Activated CD8-positive, alpha-beta memory T cell treated with anti-CD3 and anti-CD28 coated beads for 36 hours (primary cell): ENCODE results near the gene CTPS2. TPM values are rescaled to one million over a fixed set of nuclear protein-coding genes. Genes with fewer than 3 reads are reported as not detected.
"Not testable (repeated sequence)": the region's sequence is repeated elsewhere in the genome, so short reads cannot be mapped to it uniquely, and the experiment has no call there.

ENCODE experiments used
- CTCF ChIA-PET: fragments of 350-600 bp; sonication (Branson Sonifier 250); formaldehyde crosslinking; loops from one replicate; lab custom pipeline; 2021; ENCODE audit warnings: antibody characterized with exemption; lab: Charles Lee
- POLR2A ChIA-PET: fragments of 350-600 bp; sonication (Branson Sonifier 250); formaldehyde crosslinking; loops from one replicate; lab custom pipeline; 2021; ENCODE audit warnings: antibody characterized with exemption; lab: Charles Lee
- total RNA-seq, 2 experiments: library from RNA; stranded (reverse); gene quantifications; one replicate each; pipeline ENCODE4 v1.2.3, GENCODE V29; 2021

CTPS2 gene, protein sequence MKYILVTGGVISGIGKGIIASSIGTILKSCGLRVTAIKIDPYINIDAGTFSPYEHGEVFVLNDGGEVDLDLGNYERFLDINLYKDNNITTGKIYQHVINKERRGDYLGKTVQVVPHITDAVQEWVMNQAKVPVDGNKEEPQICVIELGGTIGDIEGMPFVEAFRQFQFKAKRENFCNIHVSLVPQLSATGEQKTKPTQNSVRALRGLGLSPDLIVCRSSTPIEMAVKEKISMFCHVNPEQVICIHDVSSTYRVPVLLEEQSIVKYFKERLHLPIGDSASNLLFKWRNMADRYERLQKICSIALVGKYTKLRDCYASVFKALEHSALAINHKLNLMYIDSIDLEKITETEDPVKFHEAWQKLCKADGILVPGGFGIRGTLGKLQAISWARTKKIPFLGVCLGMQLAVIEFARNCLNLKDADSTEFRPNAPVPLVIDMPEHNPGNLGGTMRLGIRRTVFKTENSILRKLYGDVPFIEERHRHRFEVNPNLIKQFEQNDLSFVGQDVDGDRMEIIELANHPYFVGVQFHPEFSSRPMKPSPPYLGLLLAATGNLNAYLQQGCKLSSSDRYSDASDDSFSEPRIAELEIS
- total RNA-seq: 1 to 10 TPM; 5.3 to 6.3 TPM

DNA sequence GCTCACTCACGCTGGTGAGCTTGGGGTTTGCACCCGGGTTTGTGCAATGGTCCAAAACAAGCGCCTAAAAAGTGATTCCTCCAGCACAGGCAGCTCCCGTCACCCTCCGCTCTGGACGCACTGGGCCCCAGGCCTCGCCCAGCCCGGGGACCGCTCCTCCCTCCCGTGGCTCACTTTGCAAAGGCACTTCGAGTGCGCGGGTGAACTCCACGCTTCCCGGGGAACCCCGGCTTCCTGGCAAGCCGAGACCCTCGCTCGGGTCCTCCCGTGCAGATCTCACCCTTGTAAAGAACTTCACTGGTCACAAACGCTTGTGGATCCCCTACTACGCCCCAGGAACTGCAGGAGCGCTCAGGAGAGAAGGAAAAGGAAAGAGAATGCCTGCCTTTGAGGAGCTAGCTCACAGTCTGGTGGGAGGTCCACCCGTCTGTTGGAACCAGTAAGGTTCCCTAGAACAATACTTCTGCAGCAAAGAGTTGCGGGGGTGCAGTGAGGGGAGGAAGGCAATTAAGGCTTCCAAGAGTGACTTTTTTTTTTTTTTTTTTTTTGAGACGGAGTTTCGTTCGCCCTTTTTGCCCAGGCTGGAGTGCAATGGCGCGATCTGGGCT is at the start of gene CTPS2:
CTPS2 (minus strand) TSS at position 122 of the 608 bp plus-strand sequence. CDS start 9,767 bp downstream, outside the sequence.
- CTCF ChIA-PET: no interaction called here
- POLR2A ChIA-PET: no interaction called here

DNA sequence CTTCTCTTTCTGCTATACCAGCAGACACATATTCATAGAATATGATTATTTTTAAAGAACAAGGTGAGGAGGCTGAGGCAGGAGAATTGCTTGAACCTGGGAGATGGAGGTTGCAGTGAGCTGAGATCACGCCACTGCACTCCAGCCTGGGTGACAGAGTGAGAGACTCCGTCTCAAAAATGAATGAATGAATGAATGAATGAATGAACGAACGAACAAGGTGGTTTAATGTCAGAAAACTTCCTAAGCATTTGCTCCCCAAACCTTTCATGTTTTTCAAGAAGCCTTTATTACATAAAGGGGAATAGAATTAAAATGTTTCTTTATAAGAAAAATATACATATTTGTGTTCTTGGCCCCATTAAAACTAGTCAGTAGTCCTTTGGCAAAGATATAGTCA is 49.0 kb upstream of the CTPS2 start:
- CTCF ChIA-PET, POLR2A ChIA-PET: not testable (repeated sequence)

DNA sequence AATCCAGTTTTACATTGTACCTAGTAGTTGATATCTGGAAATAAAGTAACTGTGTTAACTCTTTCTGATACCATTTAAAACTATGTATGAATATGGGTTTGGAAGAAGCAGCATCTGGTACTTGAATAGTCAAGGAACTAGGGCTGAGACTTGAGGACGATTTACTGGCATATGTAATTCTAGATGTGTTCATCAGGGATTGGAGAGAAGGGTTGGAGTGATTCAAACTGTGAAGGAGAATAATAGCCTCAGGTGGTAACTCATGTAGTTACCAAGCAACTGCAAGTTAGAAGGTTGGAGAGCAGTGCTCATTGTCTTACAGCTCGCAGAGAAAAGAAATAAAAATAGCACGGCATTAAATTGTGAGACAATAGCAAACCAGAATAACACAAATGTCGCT is 44.3 kb upstream of the CTPS2 start:
- ChIA-PET CTCF (no interaction called here), POLR2A (no interaction called here)

DNA sequence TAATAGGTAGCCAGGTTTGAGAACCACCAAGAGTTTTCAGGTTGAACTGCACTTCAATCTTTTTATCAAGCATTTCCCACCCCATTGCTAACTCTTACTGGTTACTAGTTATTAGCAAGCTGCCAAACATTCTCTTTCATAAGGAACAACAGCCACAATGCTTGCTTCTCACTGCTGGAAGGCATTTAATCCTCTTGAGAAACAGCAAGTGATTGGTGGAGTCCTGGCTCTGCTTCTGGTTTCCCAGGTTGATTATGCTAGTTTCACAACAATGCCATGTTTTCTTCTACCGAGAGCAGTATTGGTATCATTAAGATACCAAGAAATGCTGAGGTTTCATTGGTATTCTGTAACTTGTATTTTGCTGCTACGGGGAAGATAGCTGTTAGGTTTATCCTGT is 41.5 kb upstream of the CTPS2 start:
- CTCF ChIA-PET: no interaction called here
- POLR2A ChIA-PET: no interaction called here

DNA sequence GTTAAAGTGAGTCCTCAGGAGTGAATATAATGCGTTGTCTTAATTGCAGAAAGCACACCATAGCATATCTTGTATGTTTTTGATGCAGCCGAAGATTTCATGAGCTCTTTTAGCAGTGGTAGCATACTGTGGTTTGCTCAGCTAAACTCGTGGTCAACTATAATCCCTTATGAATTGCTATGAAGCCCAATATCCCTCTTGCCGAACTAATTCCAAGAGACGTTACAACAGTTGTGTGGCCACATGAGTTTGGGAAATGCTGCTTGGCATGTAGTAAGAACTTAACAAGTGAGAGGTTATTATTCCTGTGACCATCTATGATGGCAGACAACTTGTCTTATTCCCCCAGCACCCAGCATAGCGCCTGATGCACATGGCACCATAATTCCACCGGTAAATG is 37.7 kb upstream of the CTPS2 start:
- ChIA-PET CTCF (no interaction called here), POLR2A (no interaction called here)

DNA sequence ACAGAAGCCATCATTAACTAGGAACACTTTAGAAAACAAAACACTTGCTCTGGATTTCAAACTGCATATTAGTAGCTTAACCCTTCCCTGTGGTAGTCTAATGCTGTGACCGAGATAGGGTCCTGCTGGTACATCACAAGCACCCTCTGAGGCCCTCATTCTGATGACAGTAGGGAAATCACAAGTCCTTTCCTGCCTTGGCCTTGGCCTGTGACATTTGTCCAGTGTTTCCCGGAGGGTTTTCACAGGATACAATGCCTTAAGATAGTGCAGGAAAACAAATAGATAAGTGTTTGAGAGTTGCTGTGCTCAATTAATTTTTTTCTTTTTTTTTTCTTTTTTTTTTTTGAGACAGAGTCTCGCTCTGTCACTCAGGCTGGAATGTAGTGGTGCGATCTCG is 36.0 kb upstream of the CTPS2 start:
- ChIA-PET CTCF (no interaction called here), POLR2A (no interaction called here)

DNA sequence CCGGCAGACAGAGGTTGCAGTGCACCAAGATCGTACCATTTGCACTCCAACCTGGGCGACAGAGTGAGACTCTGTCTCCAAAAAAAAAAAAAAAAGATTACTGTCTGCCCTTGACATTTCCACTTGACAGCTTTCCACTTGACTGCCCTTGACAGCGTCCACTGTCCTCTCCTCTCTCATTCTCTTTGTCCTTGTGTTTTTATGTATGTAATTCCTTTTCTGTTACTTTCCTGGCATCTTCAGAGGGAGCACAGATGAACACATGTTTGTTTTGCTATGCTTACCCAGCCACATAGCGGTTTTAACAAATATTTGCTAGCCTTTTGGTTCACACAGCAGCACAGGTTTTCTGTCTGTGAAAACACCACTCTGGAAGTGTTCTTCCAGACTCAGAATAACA is 33.2 kb upstream of the CTPS2 start:
- POLR2A ChIA-PET: no interaction called here
- CTCF ChIA-PET: no interaction called here

DNA sequence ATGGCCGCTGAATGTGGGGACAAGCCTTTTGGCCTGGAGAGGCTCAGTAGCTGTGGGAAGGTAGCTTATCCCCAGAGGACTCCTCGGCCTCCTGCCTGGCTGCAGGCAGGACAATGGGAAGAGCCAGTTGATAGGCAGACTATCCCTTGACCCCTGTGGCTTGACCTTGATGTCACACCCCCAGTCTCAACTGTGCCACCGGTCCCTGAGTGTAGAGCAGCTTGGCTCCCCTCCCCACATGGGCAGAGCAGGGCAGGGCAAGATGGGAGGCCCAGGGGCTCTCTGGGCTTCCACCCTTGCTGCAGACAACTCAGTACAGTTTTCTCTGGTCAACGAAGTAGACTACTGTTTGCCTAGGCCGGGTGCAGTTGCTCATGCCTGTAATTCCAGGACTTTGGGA is 32.6 kb upstream of the CTPS2 start:
- ChIA-PET POLR2A (no interaction called here), CTCF (no interaction called here)

DNA sequence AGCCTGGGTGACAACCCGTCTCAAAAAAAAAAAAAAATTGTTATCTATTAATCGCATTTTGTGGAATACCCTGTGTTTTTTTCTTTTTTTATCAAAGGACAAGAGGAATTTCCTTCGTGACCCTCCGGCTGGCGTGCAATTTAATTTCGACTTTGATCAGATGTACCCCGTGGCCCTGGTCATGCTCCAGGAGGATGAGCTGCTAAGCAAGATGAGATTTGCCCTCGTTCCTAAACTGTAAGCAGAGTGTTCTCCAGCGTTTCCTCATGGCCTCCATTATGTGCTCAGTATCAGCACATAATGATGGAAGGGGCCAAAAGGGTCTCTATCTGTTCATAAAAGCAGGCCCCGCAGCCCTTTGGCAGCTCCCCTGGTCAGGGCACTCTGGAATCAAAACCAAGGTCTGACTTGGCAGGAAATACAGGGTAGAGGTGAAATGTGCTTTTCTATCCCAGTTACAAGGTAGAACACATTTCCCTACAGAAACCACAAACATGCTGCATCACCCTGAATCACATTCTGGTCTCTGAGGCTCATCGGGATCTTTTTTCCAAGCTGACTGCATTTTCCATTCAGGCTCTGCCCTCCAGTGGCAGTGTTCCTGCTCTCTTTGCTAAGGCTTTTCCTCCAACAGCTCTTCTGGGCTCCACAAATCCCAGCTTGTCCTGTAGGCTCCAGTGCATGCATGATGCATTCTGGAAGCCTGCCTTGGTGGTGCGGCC is 31.3 kb upstream of the CTPS2 start:
- ChIA-PET CTCF (no interaction called here), POLR2A (no interaction called here)

DNA sequence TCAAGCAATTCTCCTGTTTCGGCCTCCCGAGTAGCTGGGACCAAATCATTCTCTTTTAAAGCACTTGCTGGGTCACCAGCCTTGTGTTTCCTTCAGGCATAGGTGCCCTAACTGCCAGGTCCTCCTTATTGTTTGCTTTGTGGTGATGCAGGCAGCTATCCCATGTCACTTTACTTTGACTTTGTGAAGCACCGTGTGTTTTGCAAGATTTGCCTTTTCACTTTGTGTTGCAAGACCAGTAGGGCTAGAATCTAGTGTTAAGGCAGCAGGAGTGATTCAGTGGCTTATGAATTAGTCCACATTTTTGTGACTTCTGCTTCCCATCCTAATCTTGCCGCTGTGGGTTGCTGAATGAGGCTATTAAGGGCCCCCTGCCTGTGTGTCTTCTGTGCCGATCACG is 27.1 kb upstream of the CTPS2 start:
- ChIA-PET CTCF (no interaction called here), POLR2A (interaction anchor here (0.7 kb wide), 1 partner anchor 1073 kb away, joined by 3 read pairs; no protein-coding TSS in a partner anchor)

DNA sequence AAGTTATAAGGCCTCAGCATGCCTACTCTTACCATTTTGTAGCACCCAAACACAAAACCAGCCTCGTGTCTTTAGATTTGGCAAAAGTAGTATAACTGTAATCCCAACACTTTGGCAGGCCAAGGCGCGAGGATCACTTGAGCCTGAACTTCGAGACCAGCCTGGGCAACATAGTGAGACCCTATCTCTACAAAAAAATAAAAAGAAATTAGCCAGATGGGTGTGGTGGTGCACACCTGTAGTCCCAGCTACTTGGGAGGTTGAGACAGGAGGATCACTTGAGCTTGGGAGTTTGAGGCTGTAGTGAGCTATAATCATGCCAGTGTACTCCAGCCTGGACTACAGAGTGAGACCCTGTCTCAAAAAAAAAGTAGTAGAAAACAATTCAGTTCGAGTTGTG is 24.6 kb upstream of the CTPS2 start:
- POLR2A ChIA-PET: no interaction called here
- CTCF ChIA-PET: no interaction called here

DNA sequence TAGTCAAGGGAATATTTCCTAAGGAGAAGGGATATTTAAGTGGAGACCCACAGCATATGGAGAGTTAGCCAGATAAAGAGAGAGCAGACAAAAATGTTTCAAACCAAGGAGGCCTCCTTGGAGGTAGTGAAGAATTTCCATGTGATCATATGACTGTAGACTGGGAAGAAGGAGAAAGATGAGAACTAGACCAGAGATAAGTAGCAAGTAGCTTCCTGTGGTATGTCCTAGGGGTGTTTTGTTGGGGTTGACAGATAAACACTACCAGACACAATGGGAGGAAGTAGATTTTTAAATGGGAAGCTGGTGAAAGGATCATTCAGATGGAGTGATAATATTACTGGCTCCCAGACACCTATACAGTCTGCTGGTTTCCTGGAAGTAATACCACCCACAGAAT is 20.5 kb upstream of the CTPS2 start:
- POLR2A ChIA-PET: interaction anchor here (0.5 kb wide), 1 partner anchor 11 kb away, joined by 5 read pairs; no protein-coding TSS in a partner anchor
- CTCF ChIA-PET: no interaction called here

DNA sequence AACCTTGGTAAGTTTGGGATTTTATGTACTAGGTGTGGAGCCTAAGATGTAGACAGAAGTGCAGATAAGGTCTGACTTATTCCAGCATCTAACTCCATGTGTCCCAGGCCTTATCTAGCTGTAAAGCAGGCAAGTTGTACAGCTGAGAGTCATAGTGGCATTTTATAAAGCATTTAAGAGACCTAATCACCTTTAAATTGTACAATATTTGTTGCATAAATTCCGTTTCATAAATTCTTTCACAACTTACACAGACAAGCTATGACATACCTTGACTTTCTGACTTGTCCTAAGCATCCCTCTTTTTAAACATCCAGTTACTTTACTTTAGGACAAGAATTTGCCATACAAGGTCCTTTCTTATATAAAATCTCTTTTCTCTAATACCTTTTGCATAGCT is 18.0 kb upstream of the CTPS2 start:
- ChIA-PET CTCF (no interaction called here), POLR2A (no interaction called here)

DNA sequence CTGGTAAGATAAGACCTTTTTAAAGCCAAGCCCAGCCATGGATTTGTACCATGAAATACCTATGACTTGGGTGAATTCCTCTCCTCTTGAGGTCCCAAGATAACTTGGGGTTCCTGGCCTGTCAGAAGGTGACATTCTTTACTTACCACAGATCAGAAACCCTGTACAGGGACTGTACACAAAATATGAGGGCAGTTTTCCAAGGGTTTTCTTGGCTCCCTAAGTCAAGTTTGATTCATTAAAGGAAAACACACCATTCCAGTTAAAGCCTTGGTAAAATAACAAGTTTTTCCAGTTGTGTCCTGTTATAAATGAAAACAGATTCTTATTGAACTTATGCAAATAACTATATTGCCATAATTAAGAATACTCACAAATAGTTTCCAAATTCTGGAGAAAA is 15.2 kb upstream of the CTPS2 start:
- ChIA-PET POLR2A (no interaction called here), CTCF (no interaction called here)

DNA sequence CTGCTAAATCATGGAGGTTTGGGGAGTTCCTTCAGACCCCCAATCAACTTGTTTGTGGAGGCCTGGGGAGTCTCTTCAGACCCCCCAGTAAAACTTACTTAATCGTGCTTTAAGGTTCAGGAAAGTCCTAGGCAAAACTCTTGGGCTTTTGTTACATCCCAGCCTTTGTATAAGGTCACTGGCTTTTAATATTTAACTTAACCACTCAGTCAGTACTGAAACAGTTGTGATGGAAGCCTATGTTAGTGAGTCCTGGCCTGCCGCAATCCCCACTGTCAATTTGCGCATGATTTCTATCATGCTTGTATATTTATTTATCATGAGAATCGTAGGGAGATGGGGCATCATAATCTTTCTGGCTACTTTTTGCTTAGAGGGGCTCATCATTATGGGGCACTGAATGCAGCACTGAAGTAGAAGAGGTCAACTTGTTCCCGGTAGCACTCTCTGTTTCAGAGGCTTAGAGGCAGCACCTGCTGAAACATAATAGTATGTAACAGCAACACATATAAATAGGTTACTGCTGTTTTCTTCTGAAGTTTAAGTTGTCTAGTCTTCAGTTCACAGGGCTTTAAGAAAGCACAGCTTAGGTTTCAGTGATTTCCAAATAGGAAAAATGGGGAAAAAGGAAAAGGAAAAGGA is 14.0 kb upstream of the CTPS2 start:
- POLR2A ChIA-PET, CTCF ChIA-PET: not testable (repeated sequence)

DNA sequence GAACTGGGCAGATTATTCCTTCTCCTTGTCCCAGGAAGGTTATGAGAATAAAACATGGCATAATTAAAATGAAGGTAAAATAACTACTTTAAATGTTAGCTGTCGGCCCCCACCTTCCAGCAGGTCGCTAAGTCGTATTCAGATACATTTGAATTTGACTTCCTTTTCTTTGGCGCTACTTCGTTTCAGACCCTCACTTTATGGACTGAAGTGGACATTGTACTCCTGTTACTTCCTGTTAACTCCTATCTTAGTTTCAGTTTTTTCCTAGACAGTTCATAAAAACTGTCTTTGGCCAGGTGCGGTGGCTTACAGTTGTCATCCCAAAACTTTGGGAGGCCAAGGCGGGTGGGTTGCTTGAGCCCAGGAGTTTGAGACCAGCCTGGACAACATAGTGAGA is 12.6 kb upstream of the CTPS2 start:
- POLR2A ChIA-PET: no interaction called here
- CTCF ChIA-PET: no interaction called here

DNA sequence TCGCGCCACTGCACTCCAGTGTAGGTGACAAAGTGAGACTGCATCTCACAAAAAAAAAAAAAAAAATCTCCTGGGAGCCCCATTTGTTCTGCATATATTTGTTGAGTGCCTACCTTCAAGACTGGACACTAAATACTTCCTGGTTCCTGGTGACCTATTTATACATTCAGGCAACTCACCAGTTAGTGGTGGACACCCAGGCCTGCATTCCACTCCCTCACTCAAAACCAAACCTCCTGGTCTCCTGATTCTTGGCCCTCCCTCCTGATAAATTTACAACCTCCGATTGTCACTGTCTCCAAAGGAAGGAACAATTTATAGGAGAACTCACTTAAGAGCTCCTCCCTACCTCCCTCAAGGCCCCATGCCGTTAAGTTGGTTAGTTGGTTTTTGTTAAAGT is 10.0 kb upstream of the CTPS2 start:
- CTCF ChIA-PET: no interaction called here
- POLR2A ChIA-PET: interaction anchor here (0.7 kb wide), 1 partner anchor 11 kb away, joined by 5 read pairs; no protein-coding TSS in a partner anchor

DNA sequence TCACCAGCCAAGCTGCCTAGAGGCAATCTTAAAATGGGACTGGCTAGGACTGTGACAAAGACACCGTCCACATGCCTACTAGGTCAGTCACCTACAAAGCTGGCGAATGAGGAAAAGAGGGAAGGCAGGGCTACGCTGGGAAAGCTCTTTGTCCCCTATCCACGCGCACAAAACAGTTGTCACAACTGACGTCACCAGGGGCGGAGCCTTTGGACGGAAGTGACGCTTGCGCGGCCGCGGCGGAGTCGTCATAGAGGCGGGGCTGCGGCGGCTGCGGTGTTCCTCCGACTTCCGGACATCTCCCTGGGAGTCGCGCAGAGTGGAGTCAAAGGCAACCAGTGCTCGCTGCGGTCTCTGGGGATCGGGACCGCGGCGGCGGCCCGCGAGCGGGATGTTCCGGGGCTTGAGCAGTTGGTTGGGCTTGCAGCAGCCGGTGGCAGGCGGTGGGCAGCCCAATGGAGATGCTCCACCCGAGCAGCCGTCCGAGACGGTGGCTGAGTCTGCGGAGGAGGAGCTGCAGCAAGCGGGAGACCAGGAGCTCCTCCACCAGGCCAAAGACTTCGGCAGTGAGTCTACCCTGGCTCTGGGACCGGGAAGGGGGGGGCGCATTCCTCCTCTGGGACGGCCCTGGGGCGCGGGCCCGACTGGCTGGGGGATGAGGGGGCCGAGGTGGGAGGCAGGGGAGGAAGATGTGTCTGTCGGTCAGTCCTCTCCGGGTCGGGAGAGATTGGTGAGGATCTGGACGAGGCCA is 7.0 kb upstream of the CTPS2 start, which contains the start of gene SYAP1:
SYAP1 (plus strand) TSS at position 279 of the 751 bp plus-strand sequence; CDS start at position 392, 113 bp downstream.
- POLR2A ChIA-PET: interaction anchor here (0.7 to 1.0 kb wide), 2 partner anchors 70 to 148 kb away, joined by 4 read pairs; no protein-coding TSS in a partner anchor
- CTCF ChIA-PET: no interaction called here
